Loucy (cell line): ENCODE results near the gene AKAP6.

Experiments used
- H2AFZ ChIP-seq: fragments of 200-600 bp; sonication (generic); 2 replicates; pipeline ENCODE4 v1.6.0; 2016; ENCODE audit warnings: antibody characterized with exemption, mild to moderate bottlenecking, low read length, moderate library complexity
- H3F3A ChIP-seq: fragments of 200-600 bp; 2 replicates; pipeline ENCODE4 v1.6.0; 2016; ENCODE audit warnings: antibody characterized with exemption, low read depth, mild to moderate bottlenecking
- H3K27me3 ChIP-seq: fragments of 200-600 bp; sonication (generic); 2 replicates; pipeline ENCODE4 v1.6.1; 2014; ENCODE audit warnings: low read length, mild to moderate bottlenecking; ENCODE audit not compliant: insufficient read depth, poor library complexity, severe bottlenecking
- H3K36me3 ChIP-seq: fragments of 200-600 bp; sonication (generic); 2 replicates; pipeline ENCODE4 v1.6.1; 2016; ENCODE audit warnings: low read length; ENCODE audit not compliant: insufficient read depth
- H3K4me1 ChIP-seq: fragments of 200-600 bp; sonication (generic); 2 replicates; pipeline ENCODE4 v1.5.1; 2014; ENCODE audit warnings: low read length, mild to moderate bottlenecking; ENCODE audit not compliant: insufficient read depth, poor library complexity, severe bottlenecking
- H3K4me2 ChIP-seq: fragments of 200-600 bp; sonication (generic); 2 replicates; pipeline ENCODE4 v1.6.0; 2014; ENCODE audit warnings: antibody characterized with exemption, low read length, low read depth, mild to moderate bottlenecking; ENCODE audit not compliant: poor library complexity, severe bottlenecking
- H3K4me3 ChIP-seq: fragments of 200-600 bp; sonication (generic); 2 replicates; pipeline ENCODE4 v1.5.1; 2014; ENCODE audit warnings: low read length, mild to moderate bottlenecking, mixed read lengths; ENCODE audit not compliant: poor library complexity, severe bottlenecking
- H3K79me2 ChIP-seq: fragments of 200-600 bp; sonication (generic); 2 replicates; pipeline ENCODE4 v1.6.1; 2014; ENCODE audit warnings: low read length; ENCODE audit not compliant: insufficient read depth
- H3K9ac ChIP-seq: fragments of 200-600 bp; sonication (generic); 2 replicates; pipeline ENCODE4 v1.6.0; 2014; ENCODE audit warnings: mild to moderate bottlenecking, low read depth, low read length, moderate library complexity; ENCODE audit not compliant: poor library complexity, severe bottlenecking
- H3K9me2 ChIP-seq: fragments of 200-600 bp; sonication (generic); replicated peaks from 2 replicates; pipeline ENCODE4 v1.6.1; 2016; ENCODE audit warnings: low read depth, low read length, mixed read lengths
- H3K9me3 ChIP-seq: fragments of 200-600 bp; sonication (generic); 2 replicates; pipeline ENCODE4 v1.6.1; 2014; ENCODE audit warnings: mild to moderate bottlenecking, antibody characterized with exemption, low read length, low read depth; ENCODE audit not compliant: insufficient read depth
- H4K20me1 ChIP-seq: fragments of 200-600 bp; sonication (generic); 2 replicates; pipeline ENCODE4 v1.6.0; 2014; ENCODE audit warnings: antibody characterized with exemption, low read length, mild to moderate bottlenecking; ENCODE audit not compliant: insufficient read depth, poor library complexity, severe bottlenecking
- CTCF ChIP-seq: fragments of 200-600 bp; sonication (generic); conservative IDR thresholded peaks from 2 replicates; pipeline ENCODE4 v1.5.1; 2014; ENCODE audit warnings: mild to moderate bottlenecking, antibody characterized with exemption, low read length
- EZH2phosphoT487 ChIP-seq: fragments of 200-600 bp; IDR thresholded peaks from 2 replicates; pipeline ENCODE4 v1.6.1; 2018; ENCODE audit warnings: antibody characterized with exemption, mild to moderate bottlenecking, moderate library complexity, borderline replicate concordance

AKAP6 gene

GRCh38 chr14:32696325-32697091 lies 367.4 kb downstream of the AKAP6 start:
- TF ChIP-seq CTCF (no peak), EZH2phosphoT487 (no peak)
- Histone ChIP-seq H3K9ac (no peak overlapping the region), H3K4me3 (no peak overlapping the region), H3K27me3 (no peaks in the 10 kb centered on the region), H2AFZ (no peak overlapping the region), H4K20me1 (no peaks in the 10 kb centered on the region), H3K4me2 (no peak overlapping the region), H3F3A (no peaks in the 10 kb centered on the region), H3K4me1 (no peaks in the 10 kb centered on the region), H3K79me2 (no peaks in the 10 kb centered on the region), H3K9me3 (no peaks in the 10 kb centered on the region), H3K9me2 (no peaks in the 10 kb centered on the region), H3K36me3 (no peaks in the 10 kb centered on the region)

GRCh38 chr14:32697114-32697513 lies 368.0 kb downstream of the AKAP6 start:
- H3K9me3 ChIP-seq, result no peaks in the 10 kb centered on the region
- no peak overlapping the region for H3K4me2 ChIP-seq
- H3K9ac ChIP-seq, result no peak overlapping the region
- H2AFZ ChIP-seq, result no peak overlapping the region
- no peaks in the 10 kb centered on the region for H3K4me1 ChIP-seq
- no peak overlapping the region for H3K4me3 ChIP-seq
- H3K36me3 ChIP-seq, result no peaks in the 10 kb centered on the region
- H3F3A ChIP-seq, result no peaks in the 10 kb centered on the region
- TF ChIP-seq CTCF (no peak), EZH2phosphoT487 (no peak)
- H3K79me2 ChIP-seq, result no peaks in the 10 kb centered on the region
- H3K9me2 ChIP-seq, result no peaks in the 10 kb centered on the region
- no peaks in the 10 kb centered on the region for H3K27me3 ChIP-seq
- no peaks in the 10 kb centered on the region for H4K20me1 ChIP-seq

- Histone ChIP-seq H3K27me3 (no peaks in the 10 kb centered on the region), H3K36me3 (no peaks in the 10 kb centered on the region), H3K4me3 (no peak overlapping the region), H4K20me1 (no peaks in the 10 kb centered on the region), H2AFZ (no peak overlapping the region), H3K4me2 (no peak overlapping the region), H3K9ac (no peak overlapping the region), H3F3A (no peaks in the 10 kb centered on the region), H3K9me3 (no peaks in the 10 kb centered on the region), H3K9me2 (no peaks in the 10 kb centered on the region), H3K4me1 (no peaks in the 10 kb centered on the region), H3K79me2 (no peaks in the 10 kb centered on the region)
- TF ChIP-seq CTCF (no peak), EZH2phosphoT487 (no peak)
Observed at GRCh38 chr14:32697704-32698103, 368.6 kb downstream of the AKAP6 start.
